Globus pallidus (tissue), 1 donor: Measurements from ENCODE around the gene USP17L27.
"Not testable (repeated sequence)": the region's sequence is repeated elsewhere in the genome, so short reads cannot be mapped to it uniquely, and the experiment has no call there.

Experiments used
- DNase-seq: peaks from one replicate; pipeline ENCODE4 v3.0.0-alpha.2; 2015; ENCODE audit warnings: low spot score

Gene USP17L27, protein sequence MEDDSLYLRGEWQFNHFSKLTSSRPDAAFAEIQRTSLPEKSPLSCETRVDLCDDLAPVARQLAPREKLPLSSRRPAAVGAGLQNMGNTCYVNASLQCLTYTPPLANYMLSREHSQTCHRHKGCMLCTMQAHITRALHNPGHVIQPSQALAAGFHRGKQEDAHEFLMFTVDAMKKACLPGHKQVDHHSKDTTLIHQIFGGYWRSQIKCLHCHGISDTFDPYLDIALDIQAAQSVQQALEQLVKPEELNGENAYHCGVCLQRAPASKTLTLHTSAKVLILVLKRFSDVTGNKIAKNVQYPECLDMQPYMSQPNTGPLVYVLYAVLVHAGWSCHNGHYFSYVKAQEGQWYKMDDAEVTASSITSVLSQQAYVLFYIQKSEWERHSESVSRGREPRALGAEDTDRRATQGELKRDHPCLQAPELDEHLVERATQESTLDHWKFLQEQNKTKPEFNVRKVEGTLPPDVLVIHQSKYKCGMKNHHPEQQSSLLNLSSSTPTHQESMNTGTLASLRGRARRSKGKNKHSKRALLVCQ

GRCh38 chr4:9343848-9344247 is at the start of gene USP17L27:
Gene USP17L27 (plus strand): TSS chr4:9344148. CDS start chr4:9344148, 0 bp downstream.
- DNase-seq: not testable (repeated sequence)

DNA sequence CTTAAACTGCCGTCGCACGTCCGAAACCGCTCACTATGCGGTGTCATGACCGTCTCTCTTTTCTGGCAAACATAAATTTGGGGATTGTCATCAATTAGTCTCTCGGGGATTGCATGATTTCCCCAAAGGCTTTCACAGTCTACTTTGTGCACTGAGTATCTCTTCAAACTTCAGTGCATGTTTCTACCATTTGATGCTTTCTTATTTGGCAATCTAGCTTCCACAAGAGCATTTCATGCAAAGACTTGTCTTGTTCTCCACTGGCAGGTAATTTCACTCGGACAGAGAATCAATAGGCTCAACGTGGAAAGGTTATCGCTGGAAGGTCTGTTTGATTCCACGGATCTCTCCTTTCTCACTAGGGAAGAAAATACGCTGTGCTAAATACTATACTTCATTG is 19.8 kb upstream of the USP17L27 start:
- DNase-seq: not testable (repeated sequence)

DNA sequence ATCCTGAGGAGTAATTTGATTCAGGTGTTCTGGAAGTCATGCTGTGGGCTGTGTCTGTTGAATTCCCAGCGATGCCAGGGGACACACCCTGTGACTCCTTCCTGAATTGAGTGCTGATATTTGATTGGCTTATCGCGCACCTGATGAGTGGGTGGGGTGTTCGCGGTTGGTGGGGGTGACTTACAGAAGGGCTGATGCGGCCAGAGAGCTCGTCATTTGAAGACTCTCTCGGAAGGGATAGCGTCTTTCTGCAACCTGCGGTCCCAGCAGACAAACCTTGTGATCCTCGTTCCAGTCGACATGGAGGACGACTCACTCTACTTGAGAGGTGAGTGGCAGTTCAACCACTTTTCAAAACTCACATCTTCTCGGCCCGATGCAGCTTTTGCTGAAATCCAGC is 19.1 kb upstream of the USP17L27 start, which contains the start of gene USP17L24:
USP17L24 (plus strand) TSS at position 301 of the 400 bp plus-strand sequence; CDS start at position 301, 0 bp downstream.
- DNase-seq: not testable (repeated sequence)

DNA sequence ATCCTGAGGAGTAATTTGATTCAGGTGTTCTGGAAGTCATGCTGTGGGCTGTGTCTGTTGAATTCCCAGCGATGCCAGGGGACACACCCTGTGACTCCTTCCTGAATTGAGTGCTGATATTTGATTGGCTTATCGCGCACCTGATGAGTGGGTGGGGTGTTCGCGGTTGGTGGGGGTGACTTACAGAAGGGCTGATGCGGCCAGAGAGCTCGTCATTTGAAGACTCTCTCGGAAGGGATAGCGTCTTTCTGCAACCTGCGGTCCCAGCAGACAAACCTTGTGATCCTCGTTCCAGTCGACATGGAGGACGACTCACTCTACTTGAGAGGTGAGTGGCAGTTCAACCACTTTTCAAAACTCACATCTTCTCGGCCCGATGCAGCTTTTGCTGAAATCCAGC is 14.3 kb upstream of the USP17L27 start, which contains the start of gene USP17L25:
USP17L25 (plus strand) TSS at position 301 of the 400 bp plus-strand sequence; CDS start at position 301, 0 bp downstream.
- not testable (repeated sequence) for DNase-seq

GRCh38 chr4:9334358-9334757 is 9.6 kb upstream of the USP17L27 start, which contains the start of gene USP17L26:
Gene USP17L26 (plus strand): TSS chr4:9334658. CDS start chr4:9334658, 0 bp downstream.
- DNase-seq: not testable (repeated sequence)

GRCh38 chr4:9339103-9339502 is 4.8 kb upstream of the USP17L27 start, which contains the start of gene USP17L5:
Gene USP17L5 (plus strand): TSS chr4:9339403. CDS start chr4:9339403, 0 bp downstream.
- DNase-seq: not testable (repeated sequence)

DNA sequence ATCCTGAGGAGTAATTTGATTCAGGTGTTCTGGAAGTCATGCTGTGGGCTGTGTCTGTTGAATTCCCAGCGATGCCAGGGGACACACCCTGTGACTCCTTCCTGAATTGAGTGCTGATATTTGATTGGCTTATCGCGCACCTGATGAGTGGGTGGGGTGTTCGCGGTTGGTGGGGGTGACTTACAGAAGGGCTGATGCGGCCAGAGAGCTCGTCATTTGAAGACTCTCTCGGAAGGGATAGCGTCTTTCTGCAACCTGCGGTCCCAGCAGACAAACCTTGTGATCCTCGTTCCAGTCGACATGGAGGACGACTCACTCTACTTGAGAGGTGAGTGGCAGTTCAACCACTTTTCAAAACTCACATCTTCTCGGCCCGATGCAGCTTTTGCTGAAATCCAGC is 4.6 kb downstream of the USP17L27 start, which contains the start of gene USP17L28:
USP17L28 (plus strand) TSS at position 301 of the 400 bp plus-strand sequence; CDS start at position 301, 0 bp downstream.
- DNase-seq: not testable (repeated sequence)

DNA sequence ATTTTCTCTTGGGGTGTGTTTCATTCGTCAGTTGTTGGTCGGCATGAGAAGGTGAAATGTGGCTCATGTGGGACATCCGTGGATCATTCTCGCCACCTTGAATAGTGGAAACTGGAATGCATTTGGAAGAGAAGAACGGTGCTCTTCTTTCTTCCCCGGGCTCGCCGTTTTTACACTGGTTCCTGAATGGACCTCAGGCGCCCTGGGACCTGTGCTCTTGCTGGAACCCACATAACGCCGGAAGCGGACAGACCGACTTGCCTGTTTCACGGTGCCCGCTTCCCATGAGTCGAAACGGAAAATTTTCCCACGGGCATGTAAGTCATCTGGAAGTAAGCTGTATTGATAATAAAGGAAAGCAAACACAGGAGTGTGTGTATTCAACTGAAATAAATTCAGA is 6.9 kb downstream of the USP17L27 start:
- DNase-seq: not testable (repeated sequence)

DNA sequence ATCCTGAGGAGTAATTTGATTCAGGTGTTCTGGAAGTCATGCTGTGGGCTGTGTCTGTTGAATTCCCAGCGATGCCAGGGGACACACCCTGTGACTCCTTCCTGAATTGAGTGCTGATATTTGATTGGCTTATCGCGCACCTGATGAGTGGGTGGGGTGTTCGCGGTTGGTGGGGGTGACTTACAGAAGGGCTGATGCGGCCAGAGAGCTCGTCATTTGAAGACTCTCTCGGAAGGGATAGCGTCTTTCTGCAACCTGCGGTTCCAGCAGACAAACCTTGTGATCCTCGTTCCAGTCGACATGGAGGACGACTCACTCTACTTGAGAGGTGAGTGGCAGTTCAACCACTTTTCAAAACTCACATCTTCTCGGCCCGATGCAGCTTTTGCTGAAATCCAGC is 9.4 kb downstream of the USP17L27 start, which contains the start of gene USP17L29:
USP17L29 (plus strand) TSS at position 301 of the 400 bp plus-strand sequence; CDS start at position 301, 0 bp downstream.
- not testable (repeated sequence) for DNase-seq

- DNase-seq: not testable (repeated sequence)
Measured at GRCh38 chr4:9362829-9363228, 18.9 kb downstream of the USP17L27 start, which contains the start of gene USP17L30. Gene USP17L30 (plus strand): TSS chr4:9363129. CDS start chr4:9363129, 0 bp downstream.

DNA sequence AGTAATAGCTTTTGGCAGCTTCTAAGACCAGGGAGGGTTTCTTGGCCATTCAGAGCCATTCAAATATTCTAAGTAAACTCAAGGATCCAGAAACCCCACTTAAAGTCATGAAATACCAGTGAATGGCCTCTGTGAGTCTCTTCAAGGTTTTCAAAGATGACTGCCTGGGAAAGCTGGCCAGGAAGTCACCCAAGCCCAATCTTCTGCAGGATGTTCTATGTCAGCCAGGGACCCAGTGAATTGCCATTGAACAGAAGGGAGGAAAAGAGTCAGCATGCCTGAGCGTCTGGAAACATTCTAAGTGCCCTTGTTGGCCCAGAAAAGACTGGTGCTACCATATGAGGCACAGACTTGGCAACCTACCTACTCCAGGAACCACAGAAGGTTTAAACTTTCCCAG is 35.9 kb downstream of the USP17L27 start:
- not testable (repeated sequence) for DNase-seq

DNA sequence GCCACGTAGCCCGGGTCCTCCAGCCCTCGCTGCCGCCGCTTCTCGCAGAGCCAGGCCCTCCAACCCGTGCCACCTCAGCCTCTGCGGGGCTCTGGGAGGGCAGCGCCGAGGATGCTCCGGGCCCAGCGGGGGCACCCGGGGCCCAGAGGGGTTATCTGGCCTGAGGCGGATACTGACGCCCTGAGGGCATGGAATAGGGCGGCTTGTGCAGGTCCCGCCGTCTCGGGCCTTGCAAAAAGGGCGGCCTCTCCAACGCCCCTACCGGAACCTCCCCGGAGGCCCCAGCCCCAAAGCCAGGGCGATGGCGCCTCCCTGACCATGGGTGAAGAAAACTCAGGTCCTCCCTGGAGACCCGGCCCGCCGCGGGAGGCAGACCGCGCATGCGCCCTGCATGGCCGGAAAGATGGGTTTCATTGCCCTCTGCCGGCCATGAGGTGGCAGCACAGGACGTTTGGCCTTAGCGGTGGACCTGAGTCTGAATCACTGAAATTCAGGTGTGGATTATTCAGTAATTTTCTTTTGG is 37.1 kb downstream of the USP17L27 start:
- not testable (repeated sequence) for DNase-seq

GRCh38 chr4:9384126-9384525 is 40.2 kb downstream of the USP17L27 start:
- no peak for DNase-seq

DNA sequence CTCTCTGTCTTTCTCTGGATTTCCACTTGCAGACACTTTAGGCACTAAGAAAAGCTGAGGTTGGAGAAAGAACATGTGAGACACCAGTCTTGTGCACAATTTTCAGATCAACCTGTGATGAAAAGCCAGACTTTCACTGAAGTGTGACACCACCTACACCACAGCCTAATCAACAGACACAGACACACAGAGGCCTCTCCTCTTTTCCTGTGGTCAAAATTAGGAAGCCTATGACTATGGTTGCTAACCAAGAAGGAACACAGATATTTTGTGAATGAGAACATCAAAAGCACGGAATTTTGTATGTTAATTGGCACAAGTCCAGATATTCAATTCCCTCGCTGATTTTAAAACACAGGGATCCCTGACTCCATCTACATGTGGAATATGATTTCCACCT is 45.1 kb downstream of the USP17L27 start:
- not testable (repeated sequence) for DNase-seq
